Endothelial cell of umbilical vein (primary cell): ENCODE measurements around the gene IL16. TPM values are rescaled to one million over a fixed set of nuclear protein-coding genes. Genes with fewer than 3 reads are reported as not detected.

Experiments
- BruUV-seq: library from RNA; stranded (reverse); fragments of 400-500 nt; replicated peaks from 2 replicates; lab custom pipeline; 2021; lab: Mats Ljungman, UMichigan
- CTCF ChIA-PET: fragments of 300-600, 350-600 bp; sonication (Branson Sonifier 250); formaldehyde crosslinking; loops from one replicate; lab custom pipeline; 2021; ENCODE audit warnings: antibody characterized with exemption, inconsistent platforms; lab: Charles Lee
- POLR2A ChIA-PET: fragments of 300-600, 350-600 bp; sonication (Branson Sonifier 250); formaldehyde crosslinking; loops from one replicate; lab custom pipeline; 2021; ENCODE audit warnings: antibody characterized with exemption, inconsistent platforms; lab: Charles Lee
- DNase-seq: peaks from one replicate; pipeline ENCODE4 v3.0.0-alpha.2; 2011; ENCODE audit warnings: low read depth, low spot score
- FAIRE-seq: peaks from 2 replicates; lab custom pipeline; 2011; peaks lifted over from hg19 to GRCh38; lab: Jason Lieb, UNC
- H2AFZ ChIP-seq: 2 replicates; pipeline ENCODE4 v1.6.0; 2012; ENCODE audit warnings: low read depth, low read length, control low read depth, inconsistent platforms
- H3K27ac ChIP-seq: 2 replicates; pipeline ENCODE4 v1.5.1; 2011; ENCODE audit warnings: low read depth, mild to moderate bottlenecking, control low read depth, low read length, moderate library complexity; ENCODE audit not compliant: insufficient read depth
- H3K27me3 ChIP-seq, 2 experiments: 2 replicates each; pipeline versions ENCODE4 v1.6.0 to v1.6.1; 2011; ENCODE audit warnings: low read length in 2 of 2, mixed read lengths in 1 of 2; ENCODE audit not compliant: control insufficient read depth in 2 of 2, insufficient read depth in 2 of 2
- H3K36me3 ChIP-seq, 2 experiments: 2 replicates in 1 of 2; 3 replicates in 1 of 2; pipeline ENCODE4 v1.5.1; 2011; ENCODE audit warnings: low read length in 2 of 2, mild to moderate bottlenecking in 1 of 2, moderate library complexity in 1 of 2; ENCODE audit not compliant: control insufficient read depth in 2 of 2, insufficient read depth in 2 of 2; ENCODE audit errors: extremely low read depth in 1 of 2
- H3K4me1 ChIP-seq: 3 replicates; pipeline ENCODE4 v1.5.1; 2011; ENCODE audit warnings: mild to moderate bottlenecking, low read length; ENCODE audit not compliant: control insufficient read depth, insufficient read depth; ENCODE audit errors: extremely low read depth
- H3K4me2 ChIP-seq: 2 replicates; pipeline ENCODE4 v1.6.1; 2011; ENCODE audit warnings: low read length, control low read depth, mixed read lengths; ENCODE audit not compliant: insufficient read depth
- H3K4me3 ChIP-seq, 3 experiments: fragments of 200-600 bp in 1 of 3; sonication (generic), shearing (Covaris generic) in 1 of 3; replicated peaks in 1 of 3; 2 replicates each; pipeline ENCODE4 v1.5.1; 2011 to 2016; ENCODE audit warnings: control low read depth in 3 of 3, low read length in 3 of 3, mild to moderate bottlenecking in 2 of 3, inconsistent platforms in 1 of 3, low read depth in 1 of 3, moderate library complexity in 1 of 3; ENCODE audit not compliant: insufficient read depth in 1 of 3
- H3K79me2 ChIP-seq: 2 replicates; pipeline ENCODE4 v1.6.0; 2012; ENCODE audit warnings: low read length, inconsistent platforms; ENCODE audit not compliant: control insufficient read depth, insufficient read depth
- H3K9ac ChIP-seq: replicated peaks from 2 replicates; pipeline ENCODE3; 2011; ENCODE audit warnings: low read length, control low read depth; ENCODE audit not compliant: insufficient read depth; ENCODE audit errors: extremely low read depth
- H3K9me1 ChIP-seq: replicated peaks from 3 replicates; pipeline ENCODE4 v1.6.0; 2011; ENCODE audit warnings: mild to moderate bottlenecking, low read length; ENCODE audit not compliant: control insufficient read depth, insufficient read depth; ENCODE audit errors: extremely low read depth
- H3K9me3 ChIP-seq: replicated peaks from 2 replicates; pipeline ENCODE4 v1.5.1; 2012; ENCODE audit warnings: low read length, inconsistent platforms; ENCODE audit not compliant: control insufficient read depth, insufficient read depth
- H4K20me1 ChIP-seq: replicated peaks from 2 replicates; pipeline ENCODE3; 2011; ENCODE audit warnings: mild to moderate bottlenecking, low read length; ENCODE audit not compliant: control insufficient read depth, insufficient read depth; ENCODE audit errors: extremely low read depth
- EZH2 ChIP-seq: IDR thresholded peaks from 2 replicates; pipeline ENCODE4 v1.6.1; 2012; ENCODE audit warnings: borderline replicate concordance, low read depth, mild to moderate bottlenecking, moderate library complexity, low read length, inconsistent platforms; ENCODE audit not compliant: severe bottlenecking
- FOS ChIP-seq: IDR thresholded peaks from 2 replicates; pipeline ENCODE4 v1.6.1; 2011; ENCODE audit warnings: mild to moderate bottlenecking, low read length, moderate library complexity, borderline replicate concordance; ENCODE audit not compliant: insufficient read depth
- GATA2 ChIP-seq: IDR thresholded peaks from 2 replicates; pipeline ENCODE4 v1.7.0; 2011; ENCODE audit warnings: low read depth, mild to moderate bottlenecking, moderate library complexity, mixed read lengths, low read length; ENCODE audit not compliant: insufficient read length, insufficient read depth
- JUN ChIP-seq: IDR thresholded peaks from 2 replicates; pipeline ENCODE4 v1.6.1; 2011; ENCODE audit warnings: borderline replicate concordance, low read depth; ENCODE audit not compliant: insufficient read length, insufficient read depth
- MAX ChIP-seq: IDR thresholded peaks from 2 replicates; pipeline ENCODE4 v1.6.1; 2011; ENCODE audit not compliant: insufficient read depth, insufficient read length
- MYC ChIP-seq: IDR thresholded peaks from one replicate; pipeline ENCODE4 v1.6.1; 2011; ENCODE audit warnings: mild to moderate bottlenecking, low read depth, low read length
- POLR2A ChIP-seq: IDR thresholded peaks from 2 replicates; pipeline ENCODE4 v1.6.1; 2012; ENCODE audit warnings: low read depth, mild to moderate bottlenecking, control low read depth, low read length
- POLR2AphosphoS5 ChIP-seq: IDR thresholded peaks from 2 replicates; pipeline ENCODE4 v1.6.1; 2012; ENCODE audit warnings: low read depth, mild to moderate bottlenecking, control low read depth, low read length, moderate library complexity; ENCODE audit not compliant: insufficient read depth
- dilution Hi-C: fragments of 300-500 bp; cut with MboI; formaldehyde crosslinking; loops from one replicate; pipeline ENCODE4 v1.15.0; 2019; ENCODE audit warnings: low sequenced_read_pairs; ENCODE audit not compliant: extremely low pct_ligation_motif_present
- intact Hi-C: fragments of 100-400 bp; cut with micrococcal nuclease; formaldehyde crosslinking; loops from one replicate; pipeline ENCODE4 v1.10.0; 2022
- polyA plus RNA-seq, 4 experiments: library from polyadenylated mRNA; depleted of rRNA in 3 of 4; stranded (reverse) in 3 of 4; unstranded in 1 of 4; fragments of >200 nt; gene quantifications; 2 replicates each; pipeline versions ENCODE4 v1.2.1 to v1.2.3, GENCODE V29; 2011 to 2012; ENCODE audit warnings: missing spikeins in 1 of 4
- total RNA-seq: library from RNA; stranded (reverse); gene quantifications from 2 replicates; pipeline ENCODE4 v1.2.3, GENCODE V29; 2021
- TF ChIP-seq, protein P1 (sequence below), 2 donors: IDR thresholded peaks; 1 replicate in 1 of 2; 2 replicates in 1 of 2; pipeline ENCODE4 v1.5.1; 2011; ENCODE audit warnings: low read length in 2 of 2, mild to moderate bottlenecking in 2 of 2, moderate library complexity in 2 of 2, control low read depth in 1 of 2, inconsistent platforms in 1 of 2, low read depth in 1 of 2; ENCODE audit not compliant: insufficient read depth in 1 of 2; ENCODE audit errors: extremely low read depth in 1 of 2

Gene IL16
- total and polyA plus RNA-seq, 2 donors (not counting 3 experiments of a cell fraction or from before 2014, with no cell fraction given): 0.29 to 2.1 TPM

- Histone ChIP-seq H3K4me2 (no peak overlapping the region), H4K20me1 (no peaks in the 10 kb centered on the region), H3K9me3 (no peaks in the 10 kb centered on the region), H3K27ac (no peak overlapping the region), H3K9me1 (no peaks in the 10 kb centered on the region), H3K9ac (no peak overlapping the region), H3K36me3 (no peaks in the 10 kb centered on the region), H3K4me3 (no peak overlapping the region), H3K79me2 (no peaks in the 10 kb centered on the region), H2AFZ (no peak overlapping the region), H3K27me3 (peaks cover 7 to 12% of the 10 kb centered on the region in 2 experiments), H3K4me1 (no peaks in the 10 kb centered on the region)
- DNase-seq: no peak
- dilution Hi-C loops (no loop called here), intact Hi-C loops (loop anchor here (10.0 kb wide), 1 partner anchor 771 kb away; the partner anchor contains the start of gene MEX3B)
- CTCF ChIA-PET: interaction anchor here (0.6 to 5.5 kb wide), 17 partner anchors 8 to 713 kb away, joined by 3 to 142 read pairs (median 9); partner anchors contain the start of gene STARD5
- TF ChIP-seq MYC: no peak
- no peak for TF ChIP-seq MAX
- no peak for TF ChIP-seq EZH2
- no peak for TF ChIP-seq JUN
- TF ChIP-seq GATA2: no peak
- TF ChIP-seq POLR2AphosphoS5: no peak
- TF ChIP-seq, protein P1, sequence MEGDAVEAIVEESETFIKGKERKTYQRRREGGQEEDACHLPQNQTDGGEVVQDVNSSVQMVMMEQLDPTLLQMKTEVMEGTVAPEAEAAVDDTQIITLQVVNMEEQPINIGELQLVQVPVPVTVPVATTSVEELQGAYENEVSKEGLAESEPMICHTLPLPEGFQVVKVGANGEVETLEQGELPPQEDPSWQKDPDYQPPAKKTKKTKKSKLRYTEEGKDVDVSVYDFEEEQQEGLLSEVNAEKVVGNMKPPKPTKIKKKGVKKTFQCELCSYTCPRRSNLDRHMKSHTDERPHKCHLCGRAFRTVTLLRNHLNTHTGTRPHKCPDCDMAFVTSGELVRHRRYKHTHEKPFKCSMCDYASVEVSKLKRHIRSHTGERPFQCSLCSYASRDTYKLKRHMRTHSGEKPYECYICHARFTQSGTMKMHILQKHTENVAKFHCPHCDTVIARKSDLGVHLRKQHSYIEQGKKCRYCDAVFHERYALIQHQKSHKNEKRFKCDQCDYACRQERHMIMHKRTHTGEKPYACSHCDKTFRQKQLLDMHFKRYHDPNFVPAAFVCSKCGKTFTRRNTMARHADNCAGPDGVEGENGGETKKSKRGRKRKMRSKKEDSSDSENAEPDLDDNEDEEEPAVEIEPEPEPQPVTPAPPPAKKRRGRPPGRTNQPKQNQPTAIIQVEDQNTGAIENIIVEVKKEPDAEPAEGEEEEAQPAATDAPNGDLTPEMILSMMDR (IDR thresholded peaks at IDR 0.05; ENCODE audit: extremely low read depth in 1 of 2, insufficient read depth in 1 of 2, low read depth in 1 of 2, low read length in 2 of 2): no peak
- no peak for TF ChIP-seq POLR2A
- TF ChIP-seq FOS: no peak
- BruUV-seq: no TSS peak
- FAIRE-seq: no peak
- POLR2A ChIA-PET: no interaction called here
Observed at GRCh38 chr15:81274255-81274654, 77.6 kb downstream of the IL16 start.
